RCC 7860 (cell line): ENCODE measurements around the gene ABHD12.

Experiments
- DNase-seq: peaks from one replicate; pipeline ENCODE4 v3.0.0-alpha.2; 2015; ENCODE audit warnings: low spot score
- FAIRE-seq: peaks from 2 replicates; lab custom pipeline; 2012; peaks lifted over from hg19 to GRCh38; lab: Jason Lieb, UNC

ABHD12 gene

GRCh38 chr20:25309395-25310267 lies 81.0 kb downstream of the ABHD12 start:
- FAIRE-seq, result peak; percentile 79
- DNase-seq, result peak; percentile 95

- peak; percentile 71 for FAIRE-seq
- peak; percentile 85 for DNase-seq
Measured at GRCh38 chr20:25308671-25309394, 81.8 kb downstream of the ABHD12 start.

- DNase-seq (no peak), FAIRE-seq (no peak)
Measured at GRCh38 chr20:25308083-25308491, 82.5 kb downstream of the ABHD12 start.

GRCh38 chr20:25306991-25307903 lies 83.4 kb downstream of the ABHD12 start:
- DNase-seq, result no peak

DNA sequence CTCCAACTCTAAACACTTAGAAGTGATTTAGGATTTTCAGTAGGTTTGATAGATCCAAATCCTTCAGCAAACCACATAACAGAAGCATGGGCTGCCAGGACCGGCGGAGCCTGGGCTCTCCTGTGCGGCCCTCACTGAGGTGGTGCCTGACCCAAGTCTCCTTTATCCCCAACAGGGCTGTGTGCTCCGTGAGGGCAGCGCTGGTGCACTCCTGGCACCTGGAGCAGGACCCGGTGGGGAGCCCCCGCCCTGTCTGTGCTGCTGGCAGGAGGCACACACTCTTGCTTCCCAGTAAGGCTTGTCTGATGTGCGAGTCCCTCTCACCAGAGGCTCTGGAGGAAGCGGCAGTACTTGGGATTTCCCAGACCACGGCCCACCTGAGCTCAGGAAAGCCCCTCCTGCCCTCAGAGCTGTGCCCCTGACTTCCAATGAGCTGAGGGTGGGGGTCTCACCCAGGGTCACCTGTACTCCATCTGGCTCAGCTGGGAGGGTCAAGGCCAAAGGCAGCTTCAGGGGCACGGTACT lies 86.5 kb downstream of the ABHD12 start:
- FAIRE-seq, result no peak

More at GRCh38 chr20:25306991-25307903, 83.4 kb downstream of the ABHD12 start:
- FAIRE-seq, result no peak

DNA sequence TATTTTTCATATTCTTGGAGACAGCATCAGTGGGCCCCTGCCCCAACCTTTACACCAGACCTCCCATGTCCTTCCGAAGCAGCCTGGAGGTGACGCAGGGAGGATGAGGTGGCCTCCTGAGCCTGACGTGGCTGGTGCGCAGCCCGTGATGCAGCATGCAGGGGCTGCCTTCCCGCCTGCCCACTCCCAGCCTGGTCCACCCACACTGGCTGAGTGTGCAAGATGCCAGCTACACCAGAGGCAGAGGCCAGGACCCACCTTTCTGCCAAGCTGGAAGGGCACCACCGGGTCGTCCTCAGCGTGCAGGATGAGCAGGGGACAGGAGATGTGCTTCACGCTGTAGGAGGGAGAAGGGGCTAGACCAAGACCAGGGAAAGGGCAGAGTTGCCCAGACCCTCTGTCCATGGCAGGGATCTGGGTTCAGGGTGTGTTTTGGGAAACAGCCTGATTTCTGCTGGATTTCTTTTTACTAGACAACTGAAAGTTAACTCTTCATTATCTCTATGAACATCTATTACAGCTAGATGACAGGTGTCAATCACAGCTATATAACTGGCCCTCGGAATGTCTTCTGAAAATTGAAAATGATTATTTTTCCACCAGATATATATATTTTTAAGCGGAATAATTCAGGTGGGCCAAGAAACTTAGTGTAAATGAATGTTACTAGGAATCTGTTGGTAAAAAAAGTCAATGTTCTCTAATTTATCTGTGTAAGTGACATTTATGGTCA lies 87.2 kb downstream of the ABHD12 start:
- FAIRE-seq (no peak), DNase-seq (no peak)

More for the DNA sequence above, 86.5 kb downstream of the ABHD12 start:
- no peak for DNase-seq

GRCh38 chr20:25302596-25302995 lies 88.0 kb downstream of the ABHD12 start:
- FAIRE-seq, result no peak
- DNase-seq, result no peak

GRCh38 chr20:25301357-25301920 lies 89.2 kb downstream of the ABHD12 start:
- DNase-seq, result no peak
- no peak for FAIRE-seq

- FAIRE-seq, result no peak
- DNase-seq, result peak; percentile 30
Measured at GRCh38 chr20:25300496-25301170, 90.0 kb downstream of the ABHD12 start.

DNA sequence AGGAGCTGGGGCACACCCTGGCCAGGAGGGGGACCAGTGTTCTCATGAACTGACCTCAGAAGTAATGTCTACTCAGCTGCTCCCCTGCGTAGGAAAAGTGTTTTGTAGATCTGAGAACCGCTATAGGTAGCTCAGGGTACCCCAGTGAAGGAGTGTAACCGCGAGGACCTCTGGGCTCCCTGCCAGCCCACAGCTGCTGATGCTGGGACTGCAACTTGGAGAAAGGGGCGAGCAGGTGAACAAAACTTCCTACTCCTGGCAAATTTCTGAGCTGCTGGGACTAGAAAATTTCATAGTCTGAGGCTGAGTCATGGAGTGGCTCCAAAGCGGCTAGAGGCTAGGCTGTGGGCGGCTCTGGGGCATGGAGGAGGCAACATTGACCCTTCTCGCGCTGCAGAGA lies 90.8 kb downstream of the ABHD12 start:
- DNase-seq (no peak), FAIRE-seq (no peak)

- DNase-seq, result no peak
- FAIRE-seq, result no peak
Measured at GRCh38 chr20:25297141-25297905, 93.3 kb downstream of the ABHD12 start.

- DNase-seq, result no peak
- no peak for FAIRE-seq
Measured at GRCh38 chr20:25296094-25297093, 94.2 kb downstream of the ABHD12 start.

- DNase-seq (no peak), FAIRE-seq (no peak)
Measured at GRCh38 chr20:25295386-25296093, 95.1 kb downstream of the ABHD12 start.

- FAIRE-seq (no peak), DNase-seq (no peak)
Measured at GRCh38 chr20:25294459-25295385, 95.9 kb downstream of the ABHD12 start.

DNA sequence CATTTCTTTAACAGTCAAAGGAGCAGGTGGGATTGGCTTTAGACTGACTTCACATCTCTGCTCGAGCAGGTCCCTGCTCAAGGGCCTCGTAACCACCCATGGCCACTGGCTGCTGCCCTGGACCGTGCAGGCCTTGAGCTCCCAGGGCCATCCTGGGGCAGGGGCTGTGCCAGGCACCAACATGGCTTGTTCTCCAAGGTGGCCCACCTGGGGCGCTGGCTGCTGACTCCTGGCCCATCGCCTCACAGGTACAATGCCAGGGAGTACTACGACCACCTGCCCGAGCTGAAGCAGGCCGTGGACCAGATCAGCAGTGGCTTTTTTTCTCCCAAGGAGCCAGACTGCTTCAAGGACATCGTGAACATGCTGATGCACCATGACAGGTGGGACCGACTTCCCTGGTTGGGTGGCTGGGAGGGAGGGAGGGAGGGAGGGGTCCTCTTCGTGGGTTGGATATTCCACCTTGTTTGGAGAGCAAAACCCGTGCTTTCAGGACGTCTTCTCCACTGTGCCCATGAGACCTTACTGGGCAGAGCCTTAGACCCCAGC lies 96.7 kb downstream of the ABHD12 start:
- FAIRE-seq (no peak), DNase-seq (no peak)
